ENCODE data around the gene EHD3.

Gene EHD3

DNA sequence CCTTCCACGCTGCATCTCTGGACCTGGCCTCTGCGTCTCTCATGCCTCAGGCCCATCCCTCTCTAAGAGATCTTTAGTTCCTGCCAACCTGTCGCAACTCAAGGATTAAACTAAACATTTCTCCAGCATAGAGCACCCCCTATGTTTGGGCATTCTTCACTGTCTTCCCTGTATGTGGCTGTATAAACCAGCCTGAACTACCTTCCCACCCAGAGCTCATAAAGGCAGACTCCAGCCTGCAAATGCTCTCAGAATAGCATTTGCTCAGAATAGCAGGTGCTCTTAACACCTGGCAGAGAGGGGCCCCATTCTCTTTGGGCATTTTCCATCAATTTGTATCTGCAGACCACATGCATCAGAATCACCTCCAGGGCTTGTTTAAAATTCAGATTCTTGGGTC, 83.4 kb downstream of the EHD3 start:
- in situ Hi-C loops (cut with MboI; ENCODE audit: low sequenced_read_pairs, unreplicated experiment) = no loop called here
- TF ChIP-seq, protein P1, sequence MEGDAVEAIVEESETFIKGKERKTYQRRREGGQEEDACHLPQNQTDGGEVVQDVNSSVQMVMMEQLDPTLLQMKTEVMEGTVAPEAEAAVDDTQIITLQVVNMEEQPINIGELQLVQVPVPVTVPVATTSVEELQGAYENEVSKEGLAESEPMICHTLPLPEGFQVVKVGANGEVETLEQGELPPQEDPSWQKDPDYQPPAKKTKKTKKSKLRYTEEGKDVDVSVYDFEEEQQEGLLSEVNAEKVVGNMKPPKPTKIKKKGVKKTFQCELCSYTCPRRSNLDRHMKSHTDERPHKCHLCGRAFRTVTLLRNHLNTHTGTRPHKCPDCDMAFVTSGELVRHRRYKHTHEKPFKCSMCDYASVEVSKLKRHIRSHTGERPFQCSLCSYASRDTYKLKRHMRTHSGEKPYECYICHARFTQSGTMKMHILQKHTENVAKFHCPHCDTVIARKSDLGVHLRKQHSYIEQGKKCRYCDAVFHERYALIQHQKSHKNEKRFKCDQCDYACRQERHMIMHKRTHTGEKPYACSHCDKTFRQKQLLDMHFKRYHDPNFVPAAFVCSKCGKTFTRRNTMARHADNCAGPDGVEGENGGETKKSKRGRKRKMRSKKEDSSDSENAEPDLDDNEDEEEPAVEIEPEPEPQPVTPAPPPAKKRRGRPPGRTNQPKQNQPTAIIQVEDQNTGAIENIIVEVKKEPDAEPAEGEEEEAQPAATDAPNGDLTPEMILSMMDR (IDR thresholded peaks at IDR 0.05; ENCODE audit: borderline replicate concordance, control extremely low read depth, extremely low read depth, insufficient read depth, missing control alignments) = no peak
- DNase-seq (ENCODE audit: low spot score) = no peak

DNA sequence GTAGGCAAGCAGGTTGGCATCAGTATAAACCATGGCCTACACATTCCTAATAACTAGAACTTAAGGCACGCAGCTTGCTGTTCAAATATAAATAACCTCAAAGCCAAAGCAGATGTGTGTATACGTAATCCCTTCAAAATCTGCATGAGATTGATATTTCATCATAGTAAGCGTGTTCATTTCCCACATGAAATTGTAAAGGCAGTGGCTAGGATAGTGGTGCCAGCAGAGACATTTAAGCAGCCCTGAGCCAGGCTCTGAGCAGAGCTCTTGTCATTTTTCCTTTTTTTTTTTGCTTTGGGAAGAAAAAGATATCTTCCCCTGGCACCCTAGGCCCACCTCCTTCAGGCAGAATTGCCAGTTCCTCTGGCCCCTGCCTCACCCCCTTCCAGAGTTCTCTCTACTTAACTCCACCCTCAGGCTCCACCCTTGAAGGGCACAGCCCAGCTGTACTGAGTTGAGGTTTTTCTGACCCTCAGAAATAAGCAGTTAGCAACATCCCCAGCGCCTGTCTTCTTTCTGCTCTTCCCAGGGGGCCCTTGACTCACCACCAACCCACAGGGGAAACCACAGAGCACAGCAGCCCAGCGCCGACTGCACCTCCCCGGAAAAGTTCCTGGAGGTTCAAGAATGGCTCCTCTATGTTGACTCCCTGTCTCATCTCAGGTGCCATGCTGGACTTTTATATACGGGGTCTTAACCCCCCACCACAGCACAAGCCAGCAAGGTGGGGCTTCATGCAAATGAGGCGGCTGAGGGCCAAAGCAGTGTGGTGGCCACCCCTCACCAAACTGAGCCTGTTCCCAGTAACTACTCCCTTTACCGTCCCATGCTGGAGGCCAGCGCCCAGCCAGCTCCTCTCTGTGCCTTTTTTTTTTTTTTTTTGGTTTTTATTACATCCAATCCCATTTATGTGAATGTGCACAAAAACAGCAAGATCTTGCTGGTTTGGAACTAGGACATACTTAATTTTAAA, 84.7 kb downstream of the EHD3 start:
- in situ Hi-C loops (cut with MboI; ENCODE audit: low sequenced_read_pairs, unreplicated experiment) = no loop called here
- DNase-seq (ENCODE audit: low spot score) = no peak
- TF ChIP-seq, protein P1 (IDR thresholded peaks at IDR 0.05; ENCODE audit: borderline replicate concordance, control extremely low read depth, extremely low read depth, insufficient read depth, missing control alignments) = no peak
